KMS-11 (cell line): ENCODE measurements around the gene UBE2F.

Source experiments
- H2AFZ ChIP-seq: fragments of 200-600 bp; sonication (generic); 2 replicates; pipeline ENCODE4 v1.6.1; 2016; ENCODE audit warnings: antibody characterized with exemption, mixed run types, low read depth
- H3K27ac ChIP-seq: fragments of 200-600 bp; sonication (generic); 2 replicates; pipeline ENCODE4 v1.6.1; 2016; ENCODE audit warnings: mild to moderate bottlenecking, mixed run types
- H3K27me3 ChIP-seq: fragments of 200-600 bp; sonication (generic); 2 replicates; pipeline ENCODE4 v1.6.1; 2017; ENCODE audit warnings: mild to moderate bottlenecking, low read depth, mixed run types, moderate library complexity; ENCODE audit not compliant: insufficient read depth
- H3K36me3 ChIP-seq: fragments of 200-600 bp; sonication (generic); 2 replicates; pipeline ENCODE4 v1.6.1; 2017; ENCODE audit warnings: mild to moderate bottlenecking, mixed run types; ENCODE audit not compliant: insufficient read depth
- H3K4me1 ChIP-seq: fragments of 200-600 bp; sonication (generic); 2 replicates; pipeline ENCODE4 v1.6.1; 2016; ENCODE audit warnings: mild to moderate bottlenecking, low read depth, mixed run types; ENCODE audit not compliant: poor library complexity, severe bottlenecking
- H3K4me2 ChIP-seq: fragments of 200-600 bp; sonication (generic); 2 replicates; pipeline ENCODE4 v1.7.0; 2016; ENCODE audit warnings: mild to moderate bottlenecking, mixed run types
- H3K4me3 ChIP-seq: fragments of 200-600 bp; sonication (generic); IDR thresholded peaks from 2 replicates; pipeline ENCODE4 v1.6.1; 2017; ENCODE audit warnings: low read depth, low read length, mixed read lengths; ENCODE audit not compliant: insufficient read depth
- H3K79me2 ChIP-seq: fragments of 200-600 bp; sonication (generic); 2 replicates; pipeline ENCODE4 v1.6.1; 2016; ENCODE audit warnings: low read depth, mixed run types; ENCODE audit not compliant: insufficient read depth
- H3K9ac ChIP-seq: fragments of 200-600 bp; sonication (generic); 2 replicates; pipeline ENCODE4 v1.6.1; 2016; ENCODE audit warnings: mild to moderate bottlenecking, mixed run types
- H4K20me1 ChIP-seq: fragments of 200-600 bp; sonication (generic); 2 replicates; pipeline ENCODE4 v1.6.1; 2016; ENCODE audit warnings: mild to moderate bottlenecking, mixed run types; ENCODE audit not compliant: insufficient read depth
- CTCF ChIP-seq: fragments of 200-600 bp; sonication (generic); conservative IDR thresholded peaks from 2 replicates; pipeline ENCODE4 v1.6.1; 2017; ENCODE audit warnings: low read depth, mild to moderate bottlenecking, antibody characterized with exemption, low read length, moderate library complexity, mixed read lengths

The UBE2F gene

GRCh38 chr2:237998530-237998929, 31.7 kb downstream of the UBE2F start:
- no peak for TF ChIP-seq CTCF
- Histone ChIP-seq H3K9ac (no peak overlapping the region), H3K27me3 (no peaks in the 10 kb centered on the region), H4K20me1 (no peaks in the 10 kb centered on the region), H3K36me3 (0 out of 2 replicates have a peak, but pooled peaks cover 6% of the 10 kb centered on the region), H3K4me2 (no peak overlapping the region), H3K4me1 (no peaks in the 10 kb centered on the region), H2AFZ (no peak overlapping the region), H3K4me3 (no peak overlapping the region), H3K79me2 (no peaks in the 10 kb centered on the region), H3K27ac (no peak overlapping the region)

- Histone ChIP-seq H3K4me3 (no peak overlapping the region), H3K36me3 (no peaks in the 10 kb centered on the region)
Measured at GRCh38 chr2:238003234-238004031, 36.6 kb downstream of the UBE2F start.

GRCh38 chr2:238004077-238004830, 37.4 kb downstream of the UBE2F start:
- no peak overlapping the region for H3K27ac ChIP-seq
- H3K4me2 ChIP-seq, result no peak overlapping the region
- H3K27me3 ChIP-seq, result no peaks in the 10 kb centered on the region
- no peak overlapping the region for H3K4me3 ChIP-seq
- H3K4me1 ChIP-seq, result no peaks in the 10 kb centered on the region
- no peak overlapping the region for H2AFZ ChIP-seq
- no peak for TF ChIP-seq CTCF
- H3K36me3 ChIP-seq, result no peaks in the 10 kb centered on the region
- no peaks in the 10 kb centered on the region for H4K20me1 ChIP-seq
- no peak overlapping the region for H3K9ac ChIP-seq
- H3K79me2 ChIP-seq, result no peaks in the 10 kb centered on the region

More at GRCh38 chr2:238003234-238004031, 36.6 kb downstream of the UBE2F start:
- no peak overlapping the region for H3K9ac ChIP-seq
- no peak for TF ChIP-seq CTCF
- H3K27me3 ChIP-seq, result no peaks in the 10 kb centered on the region
- H3K79me2 ChIP-seq, result no peaks in the 10 kb centered on the region
- H2AFZ ChIP-seq, result no peak overlapping the region
- H4K20me1 ChIP-seq, result no peaks in the 10 kb centered on the region
- no peaks in the 10 kb centered on the region for H3K4me1 ChIP-seq
- no peak overlapping the region for H3K27ac ChIP-seq
- H3K4me2 ChIP-seq, result no peak overlapping the region

- no peaks in the 10 kb centered on the region for H3K4me1 ChIP-seq
- H3K4me2 ChIP-seq, result no peak overlapping the region
- no peak overlapping the region for H3K4me3 ChIP-seq
- H4K20me1 ChIP-seq, result no peaks in the 10 kb centered on the region
- no peak overlapping the region for H2AFZ ChIP-seq
- H3K79me2 ChIP-seq, result no peaks in the 10 kb centered on the region
- no peak for TF ChIP-seq CTCF
- no peaks in the 10 kb centered on the region for H3K36me3 ChIP-seq
- H3K27me3 ChIP-seq, result no peaks in the 10 kb centered on the region
- H3K9ac ChIP-seq, result no peak overlapping the region
- H3K27ac ChIP-seq, result no peak overlapping the region
Measured at GRCh38 chr2:238005528-238005927, 38.7 kb downstream of the UBE2F start.
